NCI-H748 (cell line): ENCODE results near the gene CYRIA.
A peak's percentile ranks its signal among the peaks of the same experiment; 100 is the strongest.

ENCODE experiments used
- DNase-seq: peaks from one replicate; lab custom pipeline; 2025; ENCODE audit not compliant: unreplicated experiment; lab: John Stamatoyannopoulos, UW

CYRIA gene

GRCh38 chr2:16665748-16666448 lies at the start of gene CYRIA:
Gene CYRIA, minus strand, starts transcription at chr2:16665834. Its CDS starts 77,715 bp downstream, at chr2:16588119.
- DNase-seq = peak; percentile 68

- DNase-seq = peak; percentile 80
These were observed 47.4 kb upstream of the CYRIA start for GRCh38 chr2:16713011-16713423.

GRCh38 chr2:16709769-16710168 lies 44.1 kb upstream of the CYRIA start:
- no peak for DNase-seq

GRCh38 chr2:16708173-16708572 lies 42.5 kb upstream of the CYRIA start:
- DNase-seq = no peak

- DNase-seq = no peak
These were observed 41.5 kb upstream of the CYRIA start for GRCh38 chr2:16707014-16707623.

GRCh38 chr2:16700551-16701259 lies 35.1 kb upstream of the CYRIA start:
- no peak for DNase-seq

GRCh38 chr2:16693854-16694253 lies 28.2 kb upstream of the CYRIA start:
- no peak for DNase-seq

- peak; percentile 51 for DNase-seq
These were observed 25.6 kb upstream of the CYRIA start for GRCh38 chr2:16691261-16691660.

GRCh38 chr2:16687955-16688354 lies 22.3 kb upstream of the CYRIA start:
- DNase-seq = no peak

GRCh38 chr2:16687222-16687621 lies 21.6 kb upstream of the CYRIA start:
- no peak for DNase-seq

GRCh38 chr2:16686641-16687040 lies 21.0 kb upstream of the CYRIA start:
- DNase-seq = no peak

- no peak for DNase-seq
These were observed 19.7 kb upstream of the CYRIA start for GRCh38 chr2:16685340-16685715.

GRCh38 chr2:16684676-16685339 lies 19.2 kb upstream of the CYRIA start:
- DNase-seq = no peak

GRCh38 chr2:16683576-16683975 lies 17.9 kb upstream of the CYRIA start:
- no peak for DNase-seq

GRCh38 chr2:16682431-16683118 lies 16.9 kb upstream of the CYRIA start:
- DNase-seq = no peak

GRCh38 chr2:16680781-16681180 lies 15.1 kb upstream of the CYRIA start:
- DNase-seq = no peak

GRCh38 chr2:16680304-16680703 lies 14.7 kb upstream of the CYRIA start:
- no peak for DNase-seq

GRCh38 chr2:16678964-16679363 lies 13.3 kb upstream of the CYRIA start:
- no peak for DNase-seq

- DNase-seq = no peak
These were observed 12.2 kb upstream of the CYRIA start for GRCh38 chr2:16677875-16678274.

GRCh38 chr2:16675781-16676180 lies 10.1 kb upstream of the CYRIA start:
- DNase-seq = no peak

- DNase-seq = no peak
These were observed 8.5 kb upstream of the CYRIA start for GRCh38 chr2:16674154-16674553.
